MM.1S (cell line): ENCODE measurements around the gene TMEM186.

Source experiments
- DNase-seq: peaks from one replicate; pipeline ENCODE4 v3.0.0-alpha.2; 2015
- H2AFZ ChIP-seq: fragments of 300-600 bp; sonication (generic); 2 replicates; pipeline ENCODE4 v1.6.0; 2016; ENCODE audit warnings: antibody characterized with exemption, low read length
- H3F3A ChIP-seq: fragments of 300-600 bp; sonication (generic); 2 replicates; pipeline ENCODE4 v1.6.1; 2016; ENCODE audit warnings: mild to moderate bottlenecking, antibody characterized with exemption, low read length, moderate library complexity, mixed read lengths; ENCODE audit not compliant: insufficient read depth
- H3K27ac ChIP-seq: fragments of 300-600 bp; sonication (generic); 2 replicates; pipeline ENCODE4 v1.5.1; 2016; ENCODE audit warnings: mild to moderate bottlenecking, low read length
- H3K27me3 ChIP-seq: fragments of 300-600 bp; sonication (generic); replicated peaks from 2 replicates; pipeline ENCODE4 v1.6.0; 2016; ENCODE audit warnings: low read length; ENCODE audit not compliant: insufficient read depth
- H3K36me3 ChIP-seq: fragments of 300-600 bp; sonication (generic); replicated peaks from 2 replicates; pipeline ENCODE4 v1.6.1; 2016; ENCODE audit warnings: mild to moderate bottlenecking, low read length, mixed read lengths; ENCODE audit not compliant: insufficient read depth
- H3K4me1 ChIP-seq: fragments of 300-600 bp; sonication (generic); 2 replicates; pipeline ENCODE4 v1.6.1; 2016; ENCODE audit warnings: low read length, mixed read lengths
- H3K4me2 ChIP-seq: fragments of 300-600 bp; sonication (generic); 2 replicates; pipeline ENCODE4 v1.6.0; 2016; ENCODE audit warnings: low read depth, low read length
- H3K4me3 ChIP-seq: fragments of 300-600 bp; sonication (generic); 2 replicates; pipeline ENCODE4 v1.5.1; 2016; ENCODE audit warnings: low read length, mixed read lengths
- H3K79me2 ChIP-seq: fragments of 300-600 bp; sonication (generic); 2 replicates; pipeline ENCODE4 v1.6.1; 2016; ENCODE audit warnings: mixed run types, low read length, mixed read lengths
- H3K9ac ChIP-seq: fragments of 300-600 bp; sonication (generic); 2 replicates; pipeline ENCODE4 v1.6.1; 2016; ENCODE audit warnings: low read length, mixed read lengths
- H3K9me2 ChIP-seq: fragments of 300-600 bp; sonication (generic); replicated peaks from 2 replicates; pipeline ENCODE4 v1.6.1; 2016; ENCODE audit warnings: mild to moderate bottlenecking, low read length, mixed read lengths; ENCODE audit not compliant: insufficient read depth
- H3K9me3 ChIP-seq: fragments of 300-600 bp; sonication (generic); replicated peaks from 2 replicates; pipeline ENCODE4 v1.6.1; 2016; ENCODE audit warnings: mild to moderate bottlenecking, low read length, mixed read lengths; ENCODE audit not compliant: insufficient read depth
- H4K20me1 ChIP-seq: fragments of 300-600 bp; sonication (generic); 2 replicates; pipeline ENCODE4 v1.6.1; 2016; ENCODE audit warnings: mild to moderate bottlenecking, low read length, moderate library complexity, mixed read lengths; ENCODE audit not compliant: insufficient read depth
- EZH2 ChIP-seq: fragments of 300-600 bp; sonication (generic); optimal IDR thresholded peaks from 2 replicates; pipeline ENCODE3; 2017; ENCODE audit warnings: low read depth, mild to moderate bottlenecking, antibody characterized with exemption, low read length, mixed read lengths
- EZH2phosphoT487 ChIP-seq: fragments of 300-600 bp; sonication (generic); IDR thresholded peaks from 2 replicates; pipeline ENCODE4 v1.6.1; 2018; ENCODE audit warnings: antibody characterized with exemption, low read length
- TF ChIP-seq, protein P1 (sequence below): fragments of 300-600 bp; sonication (generic); IDR thresholded peaks from 2 replicates; pipeline ENCODE4 v1.5.1; 2016; ENCODE audit warnings: antibody characterized with exemption, low read length, mixed read lengths

Gene TMEM186

GRCh38 chr16:8826278-8826879, 28.9 kb upstream of the TMEM186 start:
- Histone ChIP-seq H4K20me1 (no peaks in the 10 kb centered on the region; the same call in 1 of the 2 replicates), H3K79me2 (peaks cover 40% of the 10 kb centered on the region), H3K4me3 (no peak overlapping the region), H3K4me2 (no peak overlapping the region), H3K9me2 (no peaks in the 10 kb centered on the region), H2AFZ (no peak overlapping the region), H3K9me3 (no peaks in the 10 kb centered on the region), H3F3A (no peaks in the 10 kb centered on the region), H3K9ac (no peak overlapping the region), H3K27me3 (no peaks in the 10 kb centered on the region), H3K4me1 (no peaks in the 10 kb centered on the region), H3K36me3 (peaks cover 12% of the 10 kb centered on the region; the same call in 1 of the 2 replicates), H3K27ac (no peak overlapping the region)
- DNase-seq: no peak
- TF ChIP-seq, protein P1, sequence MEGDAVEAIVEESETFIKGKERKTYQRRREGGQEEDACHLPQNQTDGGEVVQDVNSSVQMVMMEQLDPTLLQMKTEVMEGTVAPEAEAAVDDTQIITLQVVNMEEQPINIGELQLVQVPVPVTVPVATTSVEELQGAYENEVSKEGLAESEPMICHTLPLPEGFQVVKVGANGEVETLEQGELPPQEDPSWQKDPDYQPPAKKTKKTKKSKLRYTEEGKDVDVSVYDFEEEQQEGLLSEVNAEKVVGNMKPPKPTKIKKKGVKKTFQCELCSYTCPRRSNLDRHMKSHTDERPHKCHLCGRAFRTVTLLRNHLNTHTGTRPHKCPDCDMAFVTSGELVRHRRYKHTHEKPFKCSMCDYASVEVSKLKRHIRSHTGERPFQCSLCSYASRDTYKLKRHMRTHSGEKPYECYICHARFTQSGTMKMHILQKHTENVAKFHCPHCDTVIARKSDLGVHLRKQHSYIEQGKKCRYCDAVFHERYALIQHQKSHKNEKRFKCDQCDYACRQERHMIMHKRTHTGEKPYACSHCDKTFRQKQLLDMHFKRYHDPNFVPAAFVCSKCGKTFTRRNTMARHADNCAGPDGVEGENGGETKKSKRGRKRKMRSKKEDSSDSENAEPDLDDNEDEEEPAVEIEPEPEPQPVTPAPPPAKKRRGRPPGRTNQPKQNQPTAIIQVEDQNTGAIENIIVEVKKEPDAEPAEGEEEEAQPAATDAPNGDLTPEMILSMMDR: no peak
- TF ChIP-seq EZH2phosphoT487: no peak
- TF ChIP-seq EZH2: no peak

GRCh38 chr16:8822403-8822802, 25.0 kb upstream of the TMEM186 start:
- H3K27me3 ChIP-seq: no peaks in the 10 kb centered on the region
- H3K36me3 ChIP-seq: no peaks in the 10 kb centered on the region; the same call in none of the 2 replicates
- no peak overlapping the region for H3K27ac ChIP-seq
- H2AFZ ChIP-seq: no peak overlapping the region
- peaks cover 29% of the 10 kb centered on the region for H3K79me2 ChIP-seq
- H4K20me1 ChIP-seq: peaks cover 5% of the 10 kb centered on the region; the same call in 1 of the 2 replicates
- no peak overlapping the region for H3K9ac ChIP-seq
- no peaks in the 10 kb centered on the region for H3F3A ChIP-seq
- no peak overlapping the region for H3K4me3 ChIP-seq
- H3K4me2 ChIP-seq: no peak overlapping the region
- H3K9me3 ChIP-seq: no peaks in the 10 kb centered on the region
- H3K9me2 ChIP-seq: no peaks in the 10 kb centered on the region
- TF ChIP-seq EZH2: no peak
- TF ChIP-seq, protein P1: no peak
- TF ChIP-seq EZH2phosphoT487: no peak
- no peak for DNase-seq
- H3K4me1 ChIP-seq: no peaks in the 10 kb centered on the region

- peaks cover 9% of the 10 kb centered on the region for H3K36me3 ChIP-seq
These were observed 22.1 kb upstream of the TMEM186 start for GRCh38 chr16:8819411-8820034.

More at GRCh38 chr16:8819411-8820034, 22.1 kb upstream of the TMEM186 start:
- DNase-seq: no peak
- Histone ChIP-seq H2AFZ (no peak overlapping the region), H3K4me2 (no peak overlapping the region), H4K20me1 (peaks cover 5% of the 10 kb centered on the region; the same call in 1 of the 2 replicates), H3K9me3 (no peaks in the 10 kb centered on the region), H3K79me2 (peaks cover 40% of the 10 kb centered on the region), H3K27ac (no peak overlapping the region), H3K4me3 (no peak overlapping the region), H3K27me3 (no peaks in the 10 kb centered on the region), H3F3A (no peaks in the 10 kb centered on the region), H3K4me1 (no peaks in the 10 kb centered on the region), H3K9ac (no peak overlapping the region), H3K9me2 (no peaks in the 10 kb centered on the region)
- TF ChIP-seq, protein P1: no peak
- TF ChIP-seq EZH2phosphoT487 (no peak), EZH2 (no peak)
